Measurements from ENCODE around the gene PDLIM5. TPM values are rescaled to one million over a fixed set of nuclear protein-coding genes. Genes with fewer than 3 reads are reported as not detected.

PDLIM5 gene, protein sequence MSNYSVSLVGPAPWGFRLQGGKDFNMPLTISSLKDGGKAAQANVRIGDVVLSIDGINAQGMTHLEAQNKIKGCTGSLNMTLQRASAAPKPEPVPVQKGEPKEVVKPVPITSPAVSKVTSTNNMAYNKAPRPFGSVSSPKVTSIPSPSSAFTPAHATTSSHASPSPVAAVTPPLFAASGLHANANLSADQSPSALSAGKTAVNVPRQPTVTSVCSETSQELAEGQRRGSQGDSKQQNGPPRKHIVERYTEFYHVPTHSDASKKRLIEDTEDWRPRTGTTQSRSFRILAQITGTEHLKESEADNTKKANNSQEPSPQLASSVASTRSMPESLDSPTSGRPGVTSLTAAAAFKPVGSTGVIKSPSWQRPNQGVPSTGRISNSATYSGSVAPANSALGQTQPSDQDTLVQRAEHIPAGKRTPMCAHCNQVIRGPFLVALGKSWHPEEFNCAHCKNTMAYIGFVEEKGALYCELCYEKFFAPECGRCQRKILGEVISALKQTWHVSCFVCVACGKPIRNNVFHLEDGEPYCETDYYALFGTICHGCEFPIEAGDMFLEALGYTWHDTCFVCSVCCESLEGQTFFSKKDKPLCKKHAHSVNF
- total RNA-seq, result 79.0 and 83.0 TPM in 2 replicates

DNA sequence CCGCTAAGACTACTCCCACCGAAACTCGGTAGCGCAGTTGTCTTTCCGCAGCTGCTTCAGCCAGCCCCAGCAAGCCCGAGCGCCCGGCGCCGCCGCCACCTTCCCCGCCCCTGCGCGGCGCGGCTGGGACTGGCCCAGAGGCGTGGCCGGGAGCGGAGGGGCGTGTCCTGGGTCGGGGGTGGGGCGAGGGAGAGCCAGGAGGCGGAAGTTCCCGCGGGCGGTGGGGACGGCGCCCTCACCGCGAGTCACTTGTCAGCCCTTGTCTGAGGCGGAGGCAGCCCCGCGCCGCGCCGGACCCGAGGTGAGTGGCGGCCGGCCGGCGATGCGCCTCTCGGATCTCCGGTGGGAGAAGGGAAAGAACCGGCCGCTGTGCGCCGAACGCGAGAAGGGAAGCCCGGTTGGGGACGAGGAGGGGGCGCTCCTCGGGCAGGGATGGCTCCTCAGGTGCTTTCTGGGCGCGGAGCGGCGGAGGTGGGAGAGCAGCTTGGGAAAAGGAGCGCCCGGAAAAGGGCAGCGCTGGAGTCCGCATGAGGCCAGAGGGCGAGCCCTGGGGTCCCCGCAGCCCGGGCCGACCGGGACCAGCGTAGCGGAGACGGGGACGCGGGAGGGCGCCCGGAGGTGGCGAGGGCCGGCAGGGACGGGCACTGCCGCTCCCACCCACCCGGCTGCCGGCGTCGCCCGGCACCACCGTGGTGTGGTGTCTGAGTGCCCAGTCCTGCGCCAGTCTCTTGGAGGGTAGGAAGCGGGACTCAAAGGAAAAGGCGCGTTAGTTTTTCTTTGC, at the start of gene PDLIM5:
TSS of gene PDLIM5 (plus strand) at position 248 of the 781 bp plus-strand sequence. CDS start 3,347 bp downstream, outside the sequence.

Other genes starting within 250 kb of the PDLIM5 start
- gene SMARCAD1, start 244.1 kb upstream of the PDLIM5 start, total RNA-seq, result 13.6 and 14.7 TPM in 2 replicates
- not detected in 2 replicates for gene HPGDS, start 109.1 kb upstream of the PDLIM5 start, total RNA-seq

Data from mesangial cell (primary cell).